ENCODE data around the gene HILPDA. TPM values are rescaled to one million over a fixed set of nuclear protein-coding genes. Genes with fewer than 3 reads are reported as not detected.

The HILPDA gene
- total and polyA plus RNA-seq, 3 donors from 2014 or later: 31.4 to 44.8 (median 34.3) TPM

Small RNA genes lying within 50 kb of the gene (small RNA-seq; reads per million reads assigned to genes)
- gene AC010655.1 (0 reads per million in 2 donors), gene AC010655.2 (0 reads per million in 2 donors), gene RF00017 (0 reads per million in 2 donors), gene RNU7-54P (0 reads per million in 2 donors)

Other genes starting within 250 kb of the HILPDA start
- under 1 TPM; 0.31 to 0.55 TPM for gene LEP, start 214.6 kb upstream of the HILPDA start, total RNA-seq
- gene LEP, start 214.6 kb upstream of the HILPDA start, polyA plus RNA-seq (ENCODE audit: insufficient read depth, low read depth, low replicate concordance): 0.46 TPM
- gene RBM28, start 112.0 kb upstream of the HILPDA start, total RNA-seq: 10 to 100 TPM; 54.5 to 58.3 TPM
- gene RBM28, start 112.0 kb upstream of the HILPDA start, polyA plus RNA-seq (ENCODE audit: insufficient read depth, low read depth, low replicate concordance): 25.7 TPM
- 1 to 10 TPM in 1 of 2 donors, under 1 TPM in 1; 0.16 to 1.1 TPM for gene PRRT4, start 94.2 kb upstream of the HILPDA start, total RNA-seq
- 1.1 TPM for gene PRRT4, start 94.2 kb upstream of the HILPDA start, polyA plus RNA-seq (ENCODE audit: insufficient read depth, low read depth, low replicate concordance)
- 10 to 100 TPM; 48.3 to 64.5 TPM for gene IMPDH1, start 45.9 kb upstream of the HILPDA start, total RNA-seq
- gene IMPDH1, start 45.9 kb upstream of the HILPDA start, polyA plus RNA-seq (ENCODE audit: insufficient read depth, low read depth, low replicate concordance): 32.3 TPM
- 10 to 100 TPM; 26.7 to 27.1 TPM for gene METTL2B, start 20.9 kb downstream of the HILPDA start, total RNA-seq
- gene METTL2B, start 20.9 kb downstream of the HILPDA start, polyA plus RNA-seq (ENCODE audit: insufficient read depth, low read depth, low replicate concordance): 20.0 TPM
- 10 to 100 TPM; 12.0 to 46.8 TPM for gene GARIN1A, start 216.4 kb downstream of the HILPDA start, total RNA-seq
- 46.0 TPM for gene GARIN1A, start 216.4 kb downstream of the HILPDA start, polyA plus RNA-seq (ENCODE audit: insufficient read depth, low read depth, low replicate concordance)